CD4-positive, alpha-beta T cell treated with Interleukin-6 at 100 ng/mL for 8 hours (primary cell): Measurements from ENCODE around the gene DBN1.
A peak's percentile ranks its signal among the peaks of the same experiment; 100 is the strongest.

ENCODE experiments used
- DNase-seq: peaks from one replicate; pipeline ENCODE4 v3.0.0-alpha.2; 2020; ENCODE audit warnings: mixed read lengths, low spot score

The DBN1 gene

DNA sequence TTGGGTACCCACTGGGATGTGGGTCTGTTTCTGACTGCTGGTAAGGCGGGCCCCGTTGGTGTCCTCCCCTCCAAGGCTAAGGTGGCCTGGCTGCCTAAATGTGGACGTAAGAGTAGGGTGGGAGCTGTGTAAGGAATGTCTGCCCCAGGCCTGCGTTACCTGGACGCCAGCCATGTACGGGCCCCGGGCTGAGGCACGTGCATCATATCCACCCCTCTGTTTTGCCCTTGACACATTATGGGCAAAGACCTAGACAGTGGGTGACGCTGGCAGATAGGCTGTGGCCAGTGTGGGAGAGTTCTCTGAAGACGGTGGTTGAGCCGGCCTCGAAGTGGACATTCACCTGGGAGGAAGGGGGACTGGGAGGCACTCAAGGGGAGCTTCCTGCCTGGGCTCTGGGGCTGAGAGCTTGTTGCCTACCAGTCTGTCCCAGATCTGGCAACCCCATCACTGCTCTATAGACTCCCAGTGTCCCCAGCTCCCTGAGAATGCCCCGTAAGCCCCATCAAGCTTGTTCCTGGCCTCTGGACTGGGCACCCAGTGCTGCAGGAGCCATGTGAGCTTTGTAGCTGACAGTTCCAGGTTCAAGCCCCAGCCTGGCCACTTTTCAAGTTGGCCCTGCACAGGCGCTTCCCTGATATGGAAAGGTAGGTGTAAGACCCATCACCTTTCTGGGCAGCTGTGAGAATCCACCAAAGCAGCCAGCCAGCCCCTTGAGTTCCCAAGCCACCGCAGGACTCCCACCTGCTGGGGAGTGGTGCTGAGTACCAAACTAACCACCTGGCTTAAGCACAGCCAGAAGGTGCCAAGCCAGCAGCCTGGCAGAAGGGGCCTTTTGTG, 30.1 kb downstream of the DBN1 start:
- DNase-seq, result no peak

DNA sequence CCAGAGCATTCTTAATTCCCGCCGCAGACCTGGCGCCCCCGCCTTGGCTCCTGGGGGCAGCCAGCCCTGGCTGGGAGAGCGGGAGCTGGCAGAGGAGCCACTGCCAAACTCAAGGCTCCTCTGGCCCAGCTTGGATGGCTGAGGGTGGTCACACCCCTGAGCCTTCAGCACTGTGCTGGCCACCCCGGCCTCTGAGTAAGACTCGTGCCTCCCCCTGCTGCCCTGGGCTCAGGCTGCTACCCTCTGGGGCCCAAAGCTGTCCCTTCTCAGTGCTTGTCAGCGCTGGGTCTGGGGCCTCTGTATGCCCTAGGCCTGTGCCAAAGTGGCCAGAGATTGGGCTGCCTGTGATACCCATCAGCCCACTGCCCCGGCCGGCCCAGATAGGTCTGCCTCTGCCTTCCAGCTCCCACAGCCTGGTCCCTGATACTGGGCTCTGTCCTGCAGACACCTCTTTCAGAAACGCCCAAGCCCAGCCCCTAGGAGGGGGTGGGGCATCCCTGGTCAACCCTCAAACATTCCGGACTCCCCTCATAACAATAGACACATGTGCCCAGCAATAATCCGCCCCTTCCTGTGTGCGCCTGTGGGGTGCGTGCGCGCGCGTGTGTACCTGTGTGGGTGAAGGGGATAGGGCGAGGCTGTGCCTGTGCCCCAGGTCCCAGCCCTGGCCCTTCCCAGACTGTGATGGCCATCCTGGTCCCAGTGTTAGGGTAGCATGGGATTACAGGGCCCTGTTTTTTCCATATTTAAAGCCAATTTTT, 31.2 kb downstream of the DBN1 start:
- DNase-seq, result no peak

DNA sequence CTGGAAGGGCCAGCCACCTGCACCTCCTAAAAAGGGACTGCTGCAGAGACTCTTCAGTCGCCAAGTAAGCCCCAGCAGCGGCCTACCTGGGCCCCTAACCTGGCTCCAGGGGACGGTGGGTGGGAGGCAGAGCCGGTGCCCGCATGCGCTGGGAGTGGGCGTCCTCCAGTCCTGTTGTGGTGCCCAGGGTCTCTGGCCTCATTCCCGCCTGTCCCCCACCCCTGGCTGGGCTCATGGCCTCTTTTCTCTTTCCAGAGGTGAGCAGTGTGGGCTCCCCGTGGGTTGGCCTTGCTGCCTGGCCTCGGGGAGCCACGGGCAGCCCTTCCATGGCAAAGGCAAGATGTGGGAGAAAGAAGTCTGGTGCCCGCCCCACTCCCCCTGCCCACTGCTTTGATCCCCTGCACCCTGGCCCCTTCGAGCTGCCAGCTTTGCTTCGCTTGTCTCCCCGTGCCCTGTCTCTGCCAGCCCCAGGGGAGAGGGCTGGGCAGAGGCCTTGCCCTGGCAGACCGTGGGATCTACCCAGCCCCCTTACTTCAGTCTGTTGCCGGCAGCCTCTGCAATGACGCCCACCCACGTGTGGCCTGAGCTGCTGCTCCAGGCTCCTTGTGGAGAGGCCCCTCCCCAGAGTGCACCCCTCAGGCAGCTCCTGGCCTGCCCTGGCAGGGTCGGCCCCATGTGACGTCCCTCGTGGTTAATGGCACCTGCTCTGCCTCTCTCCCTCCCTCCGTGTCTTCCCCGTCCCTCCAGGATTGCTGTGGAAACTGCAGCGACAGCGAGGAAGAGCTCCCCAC, 32.2 kb downstream of the DBN1 start:
- no peak for DNase-seq

DNA sequence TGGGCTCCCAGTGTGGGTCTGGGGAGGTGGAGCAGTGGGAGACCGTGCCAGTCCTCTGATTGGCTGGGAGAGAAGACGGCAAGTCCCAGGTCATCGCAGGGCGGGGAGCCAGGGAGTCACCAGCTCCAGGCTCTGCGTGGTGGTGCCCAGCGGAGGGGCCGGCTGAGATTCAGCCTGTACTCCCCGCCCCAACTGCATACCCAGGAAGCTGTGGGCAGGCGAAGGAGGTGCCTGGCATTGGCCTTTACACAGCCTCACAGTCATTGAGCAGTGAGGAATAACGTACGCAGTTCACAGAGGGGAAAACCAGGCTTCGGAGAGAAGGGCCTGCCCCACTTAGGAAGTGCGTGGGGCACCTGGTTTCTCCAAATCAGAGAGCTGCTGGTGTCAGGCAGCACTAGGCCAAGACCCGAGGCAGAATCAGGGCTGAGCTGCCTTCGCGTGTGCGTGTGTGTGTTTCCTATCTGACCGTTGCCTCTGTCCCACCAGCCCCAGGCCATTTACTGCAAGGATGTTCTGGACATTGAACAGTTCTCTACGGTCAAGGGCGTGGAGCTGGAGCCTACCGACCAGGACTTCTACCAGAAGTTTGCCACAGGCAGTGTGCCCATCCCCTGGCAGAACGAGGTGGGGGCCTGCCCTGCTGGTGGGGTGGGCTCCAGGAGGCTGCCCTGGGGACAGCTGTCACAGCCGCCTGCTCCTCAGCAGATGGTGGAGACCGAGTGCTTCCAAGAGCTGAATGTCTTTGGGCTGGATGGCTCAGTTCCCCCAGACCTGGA, 33.0 kb downstream of the DBN1 start:
- no peak for DNase-seq

DNA sequence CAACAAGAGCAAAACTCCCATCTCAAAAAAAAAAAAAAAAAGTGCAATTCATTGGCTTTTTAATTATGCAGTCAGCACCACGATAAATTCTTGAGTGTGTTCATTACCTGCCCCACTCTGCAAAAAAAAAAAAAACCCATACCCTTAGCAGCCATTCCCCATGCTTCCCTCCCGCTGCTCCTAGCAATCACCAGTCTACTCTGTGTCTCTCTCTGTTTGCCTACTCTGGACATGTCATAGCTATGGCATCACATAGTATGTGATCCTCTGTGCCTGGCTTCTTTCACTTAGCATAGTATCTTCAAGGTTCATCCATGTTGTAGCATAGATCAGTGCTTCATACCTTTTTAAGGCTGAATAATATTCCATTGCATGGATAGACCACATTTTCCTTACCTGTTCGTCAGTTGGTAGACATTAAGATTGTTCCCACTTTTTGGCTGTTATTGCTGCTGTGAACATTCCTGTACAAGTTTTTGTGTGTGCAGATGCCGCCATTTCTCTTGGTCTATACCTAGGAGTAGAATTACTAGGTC, 33.8 kb downstream of the DBN1 start:
- DNase-seq, result no peak

DNA sequence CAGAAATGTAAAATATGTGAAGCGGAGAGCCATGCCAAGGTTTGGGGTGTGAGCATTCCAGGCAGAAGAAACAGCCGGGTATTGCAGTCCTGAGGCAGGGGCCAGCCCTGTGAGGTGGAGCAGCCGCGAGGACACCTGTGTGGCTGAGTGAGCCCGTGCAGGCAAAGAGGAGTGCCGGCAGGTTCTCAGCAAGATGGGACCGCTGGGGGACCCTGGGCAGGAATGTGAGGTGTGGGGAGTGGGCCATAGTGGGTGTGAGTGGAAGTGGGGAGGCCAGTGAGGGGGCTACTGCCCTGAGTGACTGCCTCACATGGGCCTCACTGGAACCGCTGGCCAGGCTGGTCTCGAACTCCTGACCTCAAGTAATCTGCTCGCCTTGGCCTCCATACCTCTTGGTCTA, 35.0 kb downstream of the DBN1 start:
- no peak for DNase-seq

DNA sequence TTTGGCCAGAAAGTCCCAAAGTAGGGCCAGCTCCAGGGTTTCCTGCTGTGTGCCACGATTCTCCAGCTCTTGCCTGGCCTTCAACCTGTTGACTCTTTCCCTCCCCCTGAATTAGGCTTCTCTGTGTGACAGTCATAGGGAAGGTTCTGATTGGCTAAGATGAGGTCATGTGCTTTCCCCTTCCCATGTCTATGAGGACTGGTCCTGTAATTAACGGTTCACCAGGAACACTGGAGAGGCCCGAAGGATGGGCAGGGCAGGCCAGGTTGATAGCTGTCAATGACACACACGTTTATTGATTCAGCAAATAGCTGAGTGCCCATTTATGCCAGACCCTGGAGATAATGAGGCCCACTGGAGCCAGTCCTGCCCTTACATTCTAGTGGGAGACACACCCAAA, 35.8 kb downstream of the DBN1 start:
- DNase-seq, result no peak

DNA sequence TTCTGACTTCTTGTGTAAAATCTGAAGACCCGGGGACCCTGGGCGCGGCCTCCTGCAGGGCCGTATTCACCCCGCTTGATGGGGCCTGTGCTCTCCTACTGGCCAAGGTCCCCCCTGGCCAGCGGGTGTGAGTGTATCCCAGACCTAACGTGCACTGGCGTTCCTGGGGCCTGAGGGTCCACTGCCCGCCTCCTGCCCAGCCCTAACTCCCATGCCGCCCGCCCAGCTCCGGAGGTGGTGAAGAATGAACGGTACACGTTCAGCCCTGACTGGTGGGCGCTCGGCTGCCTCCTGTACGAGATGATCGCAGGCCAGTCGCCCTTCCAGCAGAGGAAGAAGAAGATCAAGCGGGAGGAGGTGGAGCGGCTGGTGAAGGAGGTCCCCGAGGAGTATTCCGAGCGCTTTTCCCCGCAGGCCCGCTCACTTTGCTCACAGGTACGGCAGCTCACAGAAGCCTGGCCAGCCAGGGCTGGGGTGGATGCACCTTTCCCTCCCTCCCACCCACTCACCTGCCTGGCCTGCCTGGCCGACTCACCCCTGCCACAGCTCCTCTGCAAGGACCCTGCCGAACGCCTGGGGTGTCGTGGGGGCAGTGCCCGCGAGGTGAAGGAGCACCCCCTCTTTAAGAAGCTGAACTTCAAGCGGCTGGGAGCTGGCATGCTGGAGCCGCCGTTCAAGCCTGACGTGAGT, 37.4 kb downstream of the DBN1 start:
- no peak for DNase-seq

DNA sequence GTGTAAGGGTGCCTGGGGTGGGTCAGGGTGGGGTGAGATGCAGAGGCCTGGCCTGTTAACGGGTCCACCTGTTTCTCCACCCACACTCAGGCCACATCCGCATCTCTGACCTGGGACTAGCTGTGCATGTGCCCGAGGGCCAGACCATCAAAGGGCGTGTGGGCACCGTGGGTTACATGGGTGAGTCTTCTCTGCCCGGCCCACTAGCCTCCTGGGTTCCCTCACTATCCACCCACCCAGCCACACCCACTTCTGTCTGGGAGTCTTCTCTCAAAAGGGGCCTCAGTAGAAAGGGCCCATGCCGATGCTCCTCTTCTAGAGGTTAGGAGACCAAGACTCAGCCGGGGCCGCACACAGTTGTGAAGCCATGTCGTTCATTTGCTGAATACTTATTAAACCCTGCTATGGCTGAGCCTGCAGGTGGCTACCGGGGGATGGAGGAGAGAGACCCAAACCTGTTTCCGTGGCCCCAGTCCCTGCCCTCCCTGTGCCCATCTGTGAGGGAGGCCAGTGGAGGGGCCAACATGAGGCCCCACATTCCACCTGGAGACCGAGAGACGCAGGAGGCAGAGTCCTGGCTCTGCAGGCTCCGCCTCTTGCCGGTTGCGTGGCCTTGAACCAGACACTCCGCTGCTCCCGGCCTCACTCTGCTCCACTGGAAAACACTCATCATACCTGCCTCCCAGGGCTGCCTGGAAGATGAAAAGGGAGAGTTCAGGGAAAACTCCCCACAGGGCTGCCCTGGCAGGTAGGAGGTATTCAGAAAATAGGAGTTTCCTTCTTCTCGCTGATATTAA, 38.3 kb downstream of the DBN1 start:
- DNase-seq, result no peak

DNA sequence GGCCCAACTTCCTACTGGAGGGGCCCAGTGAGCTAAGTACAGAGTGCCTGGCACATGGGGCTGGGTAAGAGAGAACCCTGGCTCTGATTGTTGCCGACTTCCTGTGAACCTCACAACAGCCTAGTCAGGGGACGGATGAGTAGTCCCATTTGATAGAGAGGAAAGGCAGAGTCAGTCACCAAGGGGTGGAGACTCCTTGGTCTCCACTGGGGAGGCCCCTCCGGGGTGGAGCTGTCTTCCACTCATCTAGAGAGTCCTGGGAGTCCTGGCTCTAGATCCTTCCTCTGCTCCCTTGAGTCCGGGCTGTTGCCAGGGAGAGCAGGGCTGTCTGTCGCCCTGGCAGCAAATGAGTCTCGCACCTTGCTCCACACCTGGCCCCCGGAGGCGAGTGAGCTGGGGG, 39.0 kb downstream of the DBN1 start:
- peak; percentile 65 for DNase-seq

DNA sequence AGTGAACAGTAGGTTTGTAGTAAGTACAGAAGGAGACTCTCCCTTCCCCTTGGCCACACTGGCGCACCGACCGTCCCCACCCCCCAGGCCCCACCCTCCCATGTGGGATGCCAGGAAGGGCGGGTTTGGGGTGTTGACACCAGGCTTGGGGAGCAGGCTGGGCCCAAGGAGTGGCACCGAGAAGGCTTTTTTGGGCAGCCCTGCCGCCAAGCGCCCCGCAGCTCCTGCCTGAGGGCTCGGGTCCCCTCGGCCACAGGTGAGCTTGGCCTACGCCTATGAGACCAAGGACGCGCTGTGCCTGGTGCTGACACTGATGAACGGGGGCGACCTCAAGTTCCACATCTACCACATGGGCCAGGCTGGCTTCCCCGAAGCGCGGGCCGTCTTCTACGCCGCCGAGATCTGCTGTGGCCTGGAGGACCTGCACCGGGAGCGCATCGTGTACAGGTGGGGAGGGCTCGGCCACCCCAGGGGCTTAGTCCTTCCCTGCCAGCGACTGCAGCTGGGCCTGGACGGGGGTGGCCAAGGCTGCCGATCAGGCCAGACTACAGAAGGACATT, 39.7 kb downstream of the DBN1 start:
- DNase-seq, result no peak

DNA sequence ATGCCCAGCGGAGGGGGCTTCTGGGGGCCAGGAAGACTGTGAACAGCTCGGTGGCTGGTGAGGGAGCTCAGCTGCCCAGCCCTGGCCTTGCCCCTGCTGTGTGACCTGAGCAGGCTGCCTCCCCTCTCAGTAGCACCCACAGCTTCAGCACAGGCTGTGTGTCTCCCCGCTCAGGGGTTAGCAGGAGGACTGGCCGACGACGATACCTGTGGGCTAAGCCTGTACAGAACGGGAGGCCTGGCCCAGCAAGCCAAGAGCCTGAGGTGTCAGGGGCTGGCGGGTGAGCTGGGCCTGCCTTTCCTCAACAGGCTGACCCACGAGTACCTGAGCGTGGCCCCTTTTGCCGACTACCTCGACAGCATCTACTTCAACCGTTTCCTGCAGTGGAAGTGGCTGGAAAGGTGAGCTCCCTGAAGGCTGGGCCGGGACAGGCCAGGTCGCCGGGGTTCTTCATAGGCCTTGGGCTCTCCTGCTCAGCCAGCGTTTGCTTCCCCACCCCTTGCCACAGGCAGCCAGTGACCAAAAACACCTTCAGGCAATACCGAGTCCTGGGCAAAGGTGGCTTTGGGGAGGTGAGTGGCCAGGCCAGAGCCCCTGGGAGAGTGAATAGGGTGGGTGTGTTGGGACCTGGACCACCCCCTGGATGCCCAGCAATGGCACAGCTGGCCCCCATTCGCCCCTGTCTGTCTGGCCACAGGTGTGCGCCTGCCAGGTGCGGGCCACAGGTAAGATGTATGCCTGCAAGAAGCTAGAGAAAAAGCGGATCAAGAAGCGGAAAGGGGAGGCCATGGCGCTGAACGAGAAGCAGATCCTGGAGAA, 40.4 kb downstream of the DBN1 start:
- DNase-seq, result no peak

DNA sequence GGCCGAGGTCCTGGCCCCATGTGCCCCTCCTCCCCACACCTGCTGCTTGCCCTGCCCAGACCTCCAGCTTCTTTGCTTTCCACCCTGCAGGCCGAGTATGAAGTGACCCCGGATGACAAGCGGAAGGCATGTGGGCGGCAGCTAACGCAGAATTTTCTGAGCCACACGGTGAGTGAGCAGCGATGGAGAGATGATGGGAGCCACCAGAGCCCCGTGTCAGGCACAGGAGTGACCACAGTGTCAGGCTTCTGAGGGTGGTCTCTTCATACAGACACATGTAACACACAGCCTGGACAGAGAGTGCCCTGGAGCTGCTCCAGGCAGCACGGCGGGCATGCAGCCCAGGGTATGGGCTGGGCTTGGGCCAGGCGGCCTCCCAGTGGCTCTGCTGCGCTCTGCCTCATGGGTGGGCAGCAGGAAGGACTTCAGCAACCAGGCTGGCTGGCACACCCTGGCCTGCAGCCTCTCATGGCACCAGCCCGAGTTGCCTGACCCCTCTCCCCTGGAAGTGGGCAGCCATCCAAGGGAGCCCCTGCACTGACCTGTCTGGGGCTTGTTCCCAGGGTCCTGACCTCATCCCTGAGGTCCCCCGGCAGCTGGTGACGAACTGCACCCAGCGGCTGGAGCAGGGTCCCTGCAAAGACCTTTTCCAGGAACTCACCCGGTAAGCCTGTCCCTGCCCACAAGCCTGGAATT, 41.1 kb downstream of the DBN1 start:
- no peak for DNase-seq

DNA sequence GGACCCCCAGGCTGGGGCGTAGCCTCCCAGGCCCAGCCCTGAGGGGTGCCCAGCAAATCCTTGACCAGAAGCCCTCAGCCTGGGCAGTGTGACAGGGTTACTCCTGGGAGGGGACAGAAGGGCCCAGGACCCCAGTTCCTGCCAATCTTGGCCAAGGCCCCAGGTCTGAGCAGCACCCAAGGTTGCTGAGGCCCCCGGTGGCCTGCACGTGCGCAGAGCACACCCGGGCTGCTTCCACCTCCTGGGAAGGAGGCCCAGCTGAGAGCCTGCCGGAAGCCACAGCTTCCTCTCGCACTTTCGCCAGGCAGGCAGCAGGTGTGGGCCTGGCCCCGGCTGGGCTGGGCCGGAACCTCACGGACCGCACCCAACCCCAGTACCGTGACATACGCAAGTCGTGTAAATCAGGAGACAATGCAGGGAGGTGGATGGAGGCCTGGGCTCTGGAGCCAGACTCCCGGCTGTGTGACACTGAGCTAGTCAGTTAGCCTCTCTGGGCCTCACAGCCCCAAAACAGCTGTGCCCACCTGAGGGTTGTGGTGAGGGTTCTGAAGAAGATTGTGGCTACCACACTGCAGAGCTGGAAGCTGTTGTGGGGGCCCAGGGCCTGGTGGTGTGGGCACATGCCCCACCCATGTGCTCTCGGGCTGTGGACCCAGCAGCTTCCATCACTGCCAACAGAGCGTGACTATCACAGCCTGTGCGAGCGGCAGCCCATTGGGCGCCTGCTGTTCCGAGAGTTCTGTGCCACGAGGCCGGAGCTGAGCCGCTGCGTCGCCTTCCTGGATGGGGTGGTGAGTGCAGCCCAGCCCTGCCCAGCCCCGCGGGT, 41.9 kb downstream of the DBN1 start:
- peak; percentile 79 for DNase-seq

DNA sequence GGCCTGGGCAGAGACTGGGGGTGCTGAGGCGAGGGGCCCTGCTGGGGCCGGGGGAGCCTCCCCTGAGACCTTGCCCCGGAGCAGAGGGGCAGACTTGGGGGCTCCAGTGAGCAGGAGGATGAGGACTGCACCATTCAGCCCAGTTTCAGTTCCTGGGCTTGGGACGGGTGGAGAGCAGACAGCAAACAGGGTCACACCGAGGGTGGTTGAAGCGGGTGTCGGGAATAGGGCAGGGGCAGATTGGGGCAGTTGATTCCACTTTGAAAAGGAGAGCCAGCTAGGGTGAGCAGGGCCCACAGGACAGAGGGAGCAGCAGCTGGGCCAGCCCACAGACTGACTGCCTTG, 42.5 kb downstream of the DBN1 start:
- DNase-seq, result no peak

DNA sequence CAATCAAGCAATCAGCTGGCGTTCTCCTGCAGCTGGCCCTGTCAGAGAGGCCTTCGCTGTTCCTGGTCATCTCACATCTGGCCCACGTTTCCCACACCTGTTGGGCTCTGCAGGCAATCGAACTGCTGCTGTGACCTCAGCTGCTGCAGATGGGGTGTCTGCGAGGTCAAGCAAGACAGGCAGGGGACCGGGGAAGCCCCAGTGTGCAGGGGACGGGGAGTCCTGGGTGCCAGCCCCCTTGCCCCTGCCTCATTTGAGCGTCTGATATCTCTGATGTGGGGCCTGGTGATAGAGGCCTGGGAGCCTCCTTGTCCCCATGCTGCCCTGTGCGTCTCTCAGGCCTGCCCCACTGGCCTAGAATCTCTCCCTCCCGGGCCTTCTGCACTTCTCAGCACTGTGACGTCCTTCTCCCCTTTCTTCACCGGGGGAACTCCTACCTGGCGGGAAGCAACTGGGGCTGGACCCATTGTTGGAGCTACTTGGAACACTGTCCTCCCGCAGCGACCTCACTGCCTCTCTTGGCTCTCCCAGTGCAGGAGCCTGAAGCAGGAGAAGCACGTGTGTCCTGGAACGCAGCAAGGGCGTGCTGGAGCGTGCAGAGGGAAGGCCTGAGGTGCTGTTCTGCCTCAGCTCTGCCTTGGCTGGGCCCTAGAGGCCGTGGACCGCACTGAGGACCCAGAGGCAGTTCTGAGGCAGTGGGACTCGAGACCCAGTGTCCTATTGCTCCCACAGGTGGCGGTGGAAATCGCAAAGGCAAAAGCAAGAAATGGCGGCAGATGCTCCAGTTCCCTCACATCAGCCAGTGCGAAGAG, 43.1 kb downstream of the DBN1 start:
- no peak for DNase-seq
